GM19452 (cell line): ENCODE data around the gene SIRT3.
"Not testable (repeated sequence)": the region's sequence is repeated elsewhere in the genome, so short reads cannot be mapped to it uniquely, and the experiment has no call there.

Experiments used
- ATAC-seq: cut with Tn5 transposase; IDR thresholded peaks from one replicate; pipeline ENCODE4 v1.9.1; 2021; ENCODE audit not compliant: unreplicated experiment

The SIRT3 gene

GRCh38 chr11:204587-205109 lies 31.5 kb downstream of the SIRT3 start:
- no peak for ATAC-seq

- ATAC-seq: no peak
These were observed 32.1 kb downstream of the SIRT3 start for GRCh38 chr11:203945-204586.

- ATAC-seq: no peak
These were observed 32.8 kb downstream of the SIRT3 start for GRCh38 chr11:203056-203944.

GRCh38 chr11:202490-202889 lies 33.7 kb downstream of the SIRT3 start:
- no peak for ATAC-seq

GRCh38 chr11:201966-202365 lies 34.2 kb downstream of the SIRT3 start:
- no peak for ATAC-seq

GRCh38 chr11:200224-201003 lies 35.7 kb downstream of the SIRT3 start:
- ATAC-seq: no peak

- ATAC-seq: no peak
These were observed 36.4 kb downstream of the SIRT3 start for GRCh38 chr11:199782-200181.

GRCh38 chr11:199004-199581 lies 37.0 kb downstream of the SIRT3 start:
- no peak for ATAC-seq

DNA sequence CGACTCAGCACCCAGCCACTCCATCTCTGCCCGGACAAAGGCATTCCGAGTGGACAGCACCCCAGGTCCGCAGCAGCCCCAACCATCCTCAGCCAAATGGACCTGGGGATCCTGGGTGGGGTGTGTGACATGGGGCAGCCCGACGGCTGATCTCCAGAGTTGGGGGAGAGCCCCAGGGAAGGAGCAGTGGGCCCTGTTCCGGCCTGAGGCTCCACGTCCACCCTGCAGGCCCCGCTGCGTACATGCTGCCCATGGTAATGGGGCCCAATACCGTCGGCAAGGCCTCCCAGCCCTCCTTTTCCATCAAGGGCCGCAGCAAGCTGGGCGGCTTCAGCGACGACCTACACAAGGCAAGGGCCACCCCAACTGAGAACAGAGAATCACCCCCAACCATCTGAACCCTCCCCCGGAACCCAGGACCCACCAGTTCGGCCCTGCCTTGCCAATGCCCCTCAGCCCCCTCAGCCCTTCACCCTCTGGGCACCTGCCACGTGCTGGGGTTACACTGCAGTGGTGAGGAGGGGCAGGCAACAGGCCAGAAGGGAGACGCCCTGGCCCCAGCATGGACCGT lies 37.8 kb downstream of the SIRT3 start:
- ATAC-seq: no peak

DNA sequence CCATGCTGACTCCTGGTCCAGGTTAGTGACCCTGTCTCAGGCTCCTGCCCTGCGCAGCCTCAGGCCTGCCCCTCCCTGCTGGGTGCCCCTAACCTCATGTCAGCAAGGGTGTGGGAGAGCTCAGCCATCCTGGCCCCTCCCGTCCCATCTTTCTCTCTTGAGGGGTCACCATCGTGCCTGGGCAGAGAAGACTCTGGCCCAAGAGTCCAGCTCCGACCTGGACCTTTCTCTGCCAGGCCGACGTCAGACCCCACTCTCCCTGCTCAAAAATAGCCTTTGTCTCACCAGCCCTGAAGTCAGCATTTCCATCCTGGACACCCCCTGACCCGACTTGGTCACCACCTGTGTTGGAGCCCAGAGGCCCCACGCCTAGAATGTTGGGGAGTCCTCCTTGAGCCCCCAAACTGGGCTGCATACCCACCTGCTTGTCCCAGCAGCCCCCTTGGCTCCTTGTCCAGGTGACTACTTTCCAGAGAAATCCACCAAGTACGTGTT lies 38.4 kb downstream of the SIRT3 start:
- no peak for ATAC-seq

DNA sequence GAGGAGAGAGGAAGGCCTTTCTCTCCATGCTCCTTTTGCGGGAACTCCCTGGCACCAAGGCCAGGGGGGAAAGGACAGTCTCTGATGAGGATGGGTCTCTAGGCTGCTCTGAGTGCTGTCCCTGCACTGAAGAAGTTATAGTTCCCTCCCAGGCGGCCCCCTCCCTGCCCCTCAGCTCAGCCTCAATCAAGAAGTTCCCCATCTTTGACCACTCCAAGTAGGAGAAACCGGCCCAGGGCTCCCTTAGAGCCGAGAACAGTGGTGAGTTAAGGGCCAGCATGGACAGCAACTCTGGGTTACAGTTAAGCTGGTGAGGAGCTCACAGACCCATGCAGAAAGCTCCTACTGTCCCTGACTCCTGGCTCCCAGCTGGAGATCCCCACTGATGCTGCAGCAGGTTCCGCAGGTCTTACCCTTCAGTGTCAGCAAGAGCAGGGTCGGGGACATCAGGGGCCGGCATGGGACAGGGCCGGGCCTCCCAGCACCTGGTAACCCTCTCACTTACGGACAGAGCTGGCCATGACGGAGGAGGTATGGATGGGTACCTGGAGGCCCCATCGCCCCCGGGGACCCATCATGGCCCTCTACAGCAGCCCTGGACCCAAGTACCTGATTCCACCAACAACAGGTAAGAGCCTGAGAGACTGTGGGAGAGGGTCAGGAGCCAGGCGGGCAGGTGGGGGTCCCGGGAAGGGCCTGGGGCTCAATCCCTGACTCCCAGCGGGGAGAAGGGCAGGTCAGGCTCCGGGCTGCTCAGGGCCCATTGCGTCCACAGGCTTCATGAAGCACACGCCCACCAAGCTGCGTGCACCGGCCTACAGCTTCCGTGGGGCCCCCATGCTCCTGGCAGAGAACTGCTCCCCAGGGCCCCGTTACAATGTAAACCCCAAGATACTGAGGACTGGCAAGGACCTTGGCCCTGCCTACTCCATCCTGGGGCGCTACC lies 39.1 kb downstream of the SIRT3 start:
- ATAC-seq: no peak

DNA sequence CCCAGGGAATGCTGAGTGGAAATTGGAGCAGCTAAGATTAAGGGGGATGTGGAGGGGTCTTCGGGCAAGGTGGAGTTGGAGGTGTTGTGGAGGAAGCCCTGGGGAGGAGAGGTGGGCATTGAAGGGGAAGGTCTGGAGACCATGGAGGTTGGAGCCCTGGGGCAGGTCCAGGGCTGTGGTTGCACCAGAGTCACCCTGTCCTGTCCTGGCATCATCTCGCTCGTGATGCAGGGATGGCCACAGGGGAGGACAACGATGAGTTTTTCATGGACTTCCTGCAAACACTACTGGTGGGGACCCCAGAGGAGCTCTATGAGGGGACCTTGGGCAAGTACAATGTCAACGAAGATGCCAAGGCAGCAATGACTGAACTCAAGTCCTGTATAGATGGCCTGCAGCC lies 42.7 kb downstream of the SIRT3 start:
- not testable (repeated sequence) for ATAC-seq

DNA sequence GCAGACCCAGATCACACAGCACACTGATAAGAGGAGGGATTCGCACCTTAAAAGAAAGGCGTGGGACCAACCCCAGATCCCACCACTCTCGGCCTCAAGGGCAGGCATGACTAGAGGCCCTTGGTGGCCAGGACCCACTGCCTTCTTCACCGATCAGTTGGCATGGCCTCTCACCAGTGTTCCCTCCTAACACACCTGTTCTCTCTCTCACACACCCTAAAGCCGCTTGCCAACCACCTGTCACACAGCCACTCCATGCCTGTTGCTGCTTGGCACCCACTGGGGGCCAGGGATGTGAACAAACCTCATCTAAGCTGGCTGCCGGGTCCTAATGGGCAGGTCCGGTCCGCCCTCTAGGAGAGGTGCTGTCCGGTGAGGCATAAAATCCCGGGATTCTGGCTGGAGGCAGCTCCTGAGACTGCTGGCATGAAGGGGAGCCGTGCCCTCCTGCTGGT lies 43.4 kb downstream of the SIRT3 start, which contains the start of gene SCGB1C1:
SCGB1C1 (plus strand) TSS at position 405 of the 455 bp plus-strand sequence; CDS start at position 427, 22 bp downstream.
- not testable (repeated sequence) for ATAC-seq

GRCh38 chr11:191490-192478 lies 44.4 kb downstream of the SIRT3 start:
- ATAC-seq: not testable (repeated sequence)

GRCh38 chr11:190546-190945 lies 45.6 kb downstream of the SIRT3 start:
- not testable (repeated sequence) for ATAC-seq

- peak; percentile 71 for ATAC-seq
These were observed 46.3 kb downstream of the SIRT3 start for GRCh38 chr11:189843-190311.

DNA sequence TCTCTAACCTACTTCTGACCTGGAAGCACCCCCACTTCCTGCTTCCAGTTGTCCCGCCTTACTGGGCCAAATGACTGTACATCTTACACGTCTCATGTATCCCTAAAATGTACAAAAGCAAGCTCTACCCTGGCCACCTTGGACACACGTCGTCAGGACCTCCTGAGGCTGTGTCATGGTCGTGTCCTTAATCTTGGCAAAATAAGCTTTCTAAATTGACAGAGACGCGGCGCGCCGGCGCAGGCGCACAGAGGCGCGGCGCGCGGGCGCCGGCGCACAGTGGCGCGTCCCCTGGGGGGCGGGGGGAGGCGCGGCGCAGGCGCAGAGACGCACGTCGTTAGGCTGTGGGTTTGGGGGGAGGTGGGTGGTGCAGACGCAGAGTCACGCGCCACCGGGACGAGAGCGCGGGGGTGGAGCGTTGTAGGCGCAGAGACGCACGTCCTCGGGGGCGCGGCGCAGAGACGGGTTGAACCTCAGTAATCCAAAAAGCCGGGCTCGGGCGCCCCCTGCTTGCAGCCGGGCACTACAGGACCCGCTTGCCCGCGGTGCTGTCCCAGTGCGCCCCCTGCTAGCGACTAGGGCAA lies 46.9 kb downstream of the SIRT3 start:
- not testable (repeated sequence) for ATAC-seq
